ENCODE measurements around the gene DNMT3A.

Gene DNMT3A

GRCh38 chr2:25247792-25248512 is 93.8 kb downstream of the DNMT3A start:
- Histone ChIP-seq H3K27ac (ENCODE audit: low read depth, low read length, severe bottlenecking) (no peak overlapping the region), H3K36me3 (ENCODE audit: control insufficient read depth, insufficient read depth, low read length) (peaks cover 57% of the 10 kb centered on the region), H3K9me3 (ENCODE audit: control insufficient read depth, low read length) (no peaks in the 10 kb centered on the region), H3K4me3 (ENCODE audit: extremely low read depth, insufficient read depth, low read length, poor library complexity, severe bottlenecking) (no peak overlapping the region), H3K4me1 (ENCODE audit: control insufficient read depth, insufficient read depth, low read length, poor library complexity, severe bottlenecking) (peaks cover 4% of the 10 kb centered on the region)
- 94 to 96% methylated on average over 18 to 20 of the region's 20 CpGs for WGBS, 2 experiments (ENCODE audit: insufficient coverage in 2 of 2)

- no peaks in the 10 kb centered on the region for H3K4me1 ChIP-seq (ENCODE audit: control insufficient read depth, insufficient read depth, low read length, poor library complexity, severe bottlenecking)
- 96 to 97% methylated on average over 16 to 24 of the region's 26 CpGs for WGBS, 2 experiments (ENCODE audit: insufficient coverage in 2 of 2)
- H3K36me3 ChIP-seq (ENCODE audit: control insufficient read depth, insufficient read depth, low read length) = peaks cover 69% of the 10 kb centered on the region
- H3K27ac ChIP-seq (ENCODE audit: low read depth, low read length, severe bottlenecking) = no peak overlapping the region
- H3K4me3 ChIP-seq (ENCODE audit: extremely low read depth, insufficient read depth, low read length, poor library complexity, severe bottlenecking) = no peak overlapping the region
- no peaks in the 10 kb centered on the region for H3K9me3 ChIP-seq (ENCODE audit: control insufficient read depth, low read length)
These were observed 95.0 kb downstream of the DNMT3A start for GRCh38 chr2:25246558-25247290.

GRCh38 chr2:25246001-25246400 is 95.7 kb downstream of the DNMT3A start:
- H3K27ac ChIP-seq (ENCODE audit: low read depth, low read length, severe bottlenecking) = no peak overlapping the region
- peaks cover 77% of the 10 kb centered on the region for H3K36me3 ChIP-seq (ENCODE audit: control insufficient read depth, insufficient read depth, low read length)
- no peaks in the 10 kb centered on the region for H3K4me1 ChIP-seq (ENCODE audit: control insufficient read depth, insufficient read depth, low read length, poor library complexity, severe bottlenecking)
- H3K9me3 ChIP-seq (ENCODE audit: control insufficient read depth, low read length) = no peaks in the 10 kb centered on the region
- H3K4me3 ChIP-seq (ENCODE audit: extremely low read depth, insufficient read depth, low read length, poor library complexity, severe bottlenecking) = no peak overlapping the region
- WGBS, 2 experiments (ENCODE audit: insufficient coverage in 2 of 2) = 94 to 95% methylated on average over 12 to 13 of the region's 14 CpGs

- H3K4me3 ChIP-seq (ENCODE audit: extremely low read depth, insufficient read depth, low read length, poor library complexity, severe bottlenecking) = no peak overlapping the region
- WGBS, 2 experiments (ENCODE audit: insufficient coverage in 2 of 2) = 93 to 96% methylated on average over 8 to 14 of the region's 14 CpGs
- H3K9me3 ChIP-seq (ENCODE audit: control insufficient read depth, low read length) = no peaks in the 10 kb centered on the region
- H3K4me1 ChIP-seq (ENCODE audit: control insufficient read depth, insufficient read depth, low read length, poor library complexity, severe bottlenecking) = no peaks in the 10 kb centered on the region
- H3K27ac ChIP-seq (ENCODE audit: low read depth, low read length, severe bottlenecking) = no peak overlapping the region
- H3K36me3 ChIP-seq (ENCODE audit: control insufficient read depth, insufficient read depth, low read length) = peaks cover 85% of the 10 kb centered on the region
These were observed 96.6 kb downstream of the DNMT3A start for GRCh38 chr2:25245141-25245540.

GRCh38 chr2:25243995-25244394 is 97.7 kb downstream of the DNMT3A start:
- peaks cover 90% of the 10 kb centered on the region for H3K36me3 ChIP-seq (ENCODE audit: control insufficient read depth, insufficient read depth, low read length)
- no peak overlapping the region for H3K27ac ChIP-seq (ENCODE audit: low read depth, low read length, severe bottlenecking)
- WGBS, 2 experiments (ENCODE audit: insufficient coverage in 2 of 2) = 93 to 95% methylated on average over 17 of the region's 17 CpGs
- no peaks in the 10 kb centered on the region for H3K4me1 ChIP-seq (ENCODE audit: control insufficient read depth, insufficient read depth, low read length, poor library complexity, severe bottlenecking)
- H3K4me3 ChIP-seq (ENCODE audit: extremely low read depth, insufficient read depth, low read length, poor library complexity, severe bottlenecking) = no peak overlapping the region
- no peaks in the 10 kb centered on the region for H3K9me3 ChIP-seq (ENCODE audit: control insufficient read depth, low read length)

GRCh38 chr2:25241452-25241851 is 100.3 kb downstream of the DNMT3A start:
- WGBS, 2 experiments (ENCODE audit: insufficient coverage in 2 of 2) = 97% methylated on average over 13 of the region's 13 CpGs
- H3K4me3 ChIP-seq (ENCODE audit: extremely low read depth, insufficient read depth, low read length, poor library complexity, severe bottlenecking) = no peak overlapping the region
- no peaks in the 10 kb centered on the region for H3K4me1 ChIP-seq (ENCODE audit: control insufficient read depth, insufficient read depth, low read length, poor library complexity, severe bottlenecking)
- H3K9me3 ChIP-seq (ENCODE audit: control insufficient read depth, low read length) = no peaks in the 10 kb centered on the region
- H3K27ac ChIP-seq (ENCODE audit: low read depth, low read length, severe bottlenecking) = no peak overlapping the region
- H3K36me3 ChIP-seq (ENCODE audit: control insufficient read depth, insufficient read depth, low read length) = peaks cover 95% of the 10 kb centered on the region

- no peak overlapping the region for H3K27ac ChIP-seq (ENCODE audit: low read depth, low read length, severe bottlenecking)
- no peaks in the 10 kb centered on the region for H3K9me3 ChIP-seq (ENCODE audit: control insufficient read depth, low read length)
- H3K36me3 ChIP-seq (ENCODE audit: control insufficient read depth, insufficient read depth, low read length) = peaks cover 95% of the 10 kb centered on the region
- H3K4me3 ChIP-seq (ENCODE audit: extremely low read depth, insufficient read depth, low read length, poor library complexity, severe bottlenecking) = no peak overlapping the region
- WGBS, 2 experiments (ENCODE audit: insufficient coverage in 2 of 2) = 90 to 93% methylated on average over 9 of the region's 9 CpGs
- no peaks in the 10 kb centered on the region for H3K4me1 ChIP-seq (ENCODE audit: control insufficient read depth, insufficient read depth, low read length, poor library complexity, severe bottlenecking)
These were observed 101.1 kb downstream of the DNMT3A start for GRCh38 chr2:25240636-25241035.

- H3K9me3 ChIP-seq (ENCODE audit: control insufficient read depth, low read length) = no peaks in the 10 kb centered on the region
- H3K27ac ChIP-seq (ENCODE audit: low read depth, low read length, severe bottlenecking) = no peak overlapping the region
- no peak overlapping the region for H3K4me3 ChIP-seq (ENCODE audit: extremely low read depth, insufficient read depth, low read length, poor library complexity, severe bottlenecking)
- H3K4me1 ChIP-seq (ENCODE audit: control insufficient read depth, insufficient read depth, low read length, poor library complexity, severe bottlenecking) = no peaks in the 10 kb centered on the region
- WGBS, 2 experiments (ENCODE audit: insufficient coverage in 2 of 2) = 88 to 99% methylated on average over 5 to 6 of the region's 9 CpGs
- peaks cover 94% of the 10 kb centered on the region for H3K36me3 ChIP-seq (ENCODE audit: control insufficient read depth, insufficient read depth, low read length)
These were observed 102.8 kb downstream of the DNMT3A start for GRCh38 chr2:25238920-25239319.

GRCh38 chr2:25237764-25238163 is 104.0 kb downstream of the DNMT3A start:
- Histone ChIP-seq H3K4me3 (ENCODE audit: extremely low read depth, insufficient read depth, low read length, poor library complexity, severe bottlenecking) (no peak overlapping the region), H3K9me3 (ENCODE audit: control insufficient read depth, low read length) (no peaks in the 10 kb centered on the region), H3K4me1 (ENCODE audit: control insufficient read depth, insufficient read depth, low read length, poor library complexity, severe bottlenecking) (no peaks in the 10 kb centered on the region), H3K27ac (ENCODE audit: low read depth, low read length, severe bottlenecking) (no peak overlapping the region), H3K36me3 (ENCODE audit: control insufficient read depth, insufficient read depth, low read length) (peaks cover 98% of the 10 kb centered on the region)
- 94 to 96% methylated on average over 6 to 8 of the region's 8 CpGs for WGBS, 2 experiments (ENCODE audit: insufficient coverage in 2 of 2)

- Histone ChIP-seq H3K36me3 (ENCODE audit: control insufficient read depth, insufficient read depth, low read length) (peaks cover 97% of the 10 kb centered on the region), H3K4me1 (ENCODE audit: control insufficient read depth, insufficient read depth, low read length, poor library complexity, severe bottlenecking) (no peaks in the 10 kb centered on the region), H3K9me3 (ENCODE audit: control insufficient read depth, low read length) (no peaks in the 10 kb centered on the region), H3K4me3 (ENCODE audit: extremely low read depth, insufficient read depth, low read length, poor library complexity, severe bottlenecking) (no peak overlapping the region), H3K27ac (ENCODE audit: low read depth, low read length, severe bottlenecking) (no peak overlapping the region)
- WGBS, 2 experiments (ENCODE audit: insufficient coverage in 2 of 2) = 81 to 94% methylated on average over 6 to 8 of the region's 8 CpGs
These were observed 105.0 kb downstream of the DNMT3A start for GRCh38 chr2:25236736-25237135.

GRCh38 chr2:25234738-25235137 is 107.0 kb downstream of the DNMT3A start:
- Histone ChIP-seq H3K36me3 (ENCODE audit: control insufficient read depth, insufficient read depth, low read length) (peaks cover 83% of the 10 kb centered on the region), H3K27ac (ENCODE audit: low read depth, low read length, severe bottlenecking) (peak overlapping the region; percentile 23), H3K9me3 (ENCODE audit: control insufficient read depth, low read length) (no peaks in the 10 kb centered on the region), H3K4me3 (ENCODE audit: extremely low read depth, insufficient read depth, low read length, poor library complexity, severe bottlenecking) (no peak overlapping the region), H3K4me1 (ENCODE audit: control insufficient read depth, insufficient read depth, low read length, poor library complexity, severe bottlenecking) (peaks cover 8% of the 10 kb centered on the region)
- WGBS, 2 experiments (ENCODE audit: insufficient coverage in 2 of 2) = 94 to 99% methylated on average over 7 to 8 of the region's 8 CpGs

Measured in mesodermal cell (in vitro differentiated cells).